ENCODE measurements around the gene CANT1.
"Not testable (repeated sequence)": the region's sequence is repeated elsewhere in the genome, so short reads cannot be mapped to it uniquely, and the experiment has no call there.

CANT1 gene

GRCh38 chr17:78974635-78975591 is 34.7 kb downstream of the CANT1 start:
- peak; percentile 82 for DNase-seq

GRCh38 chr17:78973792-78974520 is 35.6 kb downstream of the CANT1 start:
- DNase-seq: no peak

GRCh38 chr17:78973196-78973595 is 36.4 kb downstream of the CANT1 start:
- DNase-seq: no peak

- no peak for DNase-seq
These were observed 37.0 kb downstream of the CANT1 start for GRCh38 chr17:78972507-78973105.

GRCh38 chr17:78971756-78972506 is 37.6 kb downstream of the CANT1 start:
- DNase-seq: no peak

- DNase-seq: peak; percentile 85
These were observed 38.5 kb downstream of the CANT1 start for GRCh38 chr17:78970834-78971755.

GRCh38 chr17:78969865-78970264 is 39.7 kb downstream of the CANT1 start:
- no peak for DNase-seq

GRCh38 chr17:78967782-78968362 is 41.7 kb downstream of the CANT1 start:
- DNase-seq: no peak

GRCh38 chr17:78966910-78967600 is 42.5 kb downstream of the CANT1 start:
- DNase-seq: no peak

- DNase-seq: no peak
These were observed 43.3 kb downstream of the CANT1 start for GRCh38 chr17:78966123-78966813.

- DNase-seq: no peak
These were observed 44.1 kb downstream of the CANT1 start for GRCh38 chr17:78965491-78965924.

GRCh38 chr17:78963378-78963777 is 46.2 kb downstream of the CANT1 start:
- DNase-seq: no peak

- DNase-seq: not testable (repeated sequence)
These were observed 46.6 kb downstream of the CANT1 start for GRCh38 chr17:78962984-78963348.

- DNase-seq: no peak
These were observed 47.1 kb downstream of the CANT1 start for GRCh38 chr17:78962345-78962983.

- DNase-seq: no peak
These were observed 48.0 kb downstream of the CANT1 start for GRCh38 chr17:78961571-78961970.

- peak; percentile 69 for DNase-seq
These were observed 48.6 kb downstream of the CANT1 start for GRCh38 chr17:78960928-78961327.

- DNase-seq: no peak
These were observed 49.8 kb downstream of the CANT1 start for GRCh38 chr17:78959803-78960202.

- no peak for DNase-seq
These were observed 50.9 kb downstream of the CANT1 start for GRCh38 chr17:78958641-78959127.

- DNase-seq: no peak
These were observed 52.4 kb downstream of the CANT1 start for GRCh38 chr17:78957128-78957527.

Measured in right hindlimb (tissue), 1 donor.